ENCODE results near the gene XPO5.
A peak's percentile ranks its signal among the peaks of the same experiment; 100 is the strongest.

Gene XPO5

DNA sequence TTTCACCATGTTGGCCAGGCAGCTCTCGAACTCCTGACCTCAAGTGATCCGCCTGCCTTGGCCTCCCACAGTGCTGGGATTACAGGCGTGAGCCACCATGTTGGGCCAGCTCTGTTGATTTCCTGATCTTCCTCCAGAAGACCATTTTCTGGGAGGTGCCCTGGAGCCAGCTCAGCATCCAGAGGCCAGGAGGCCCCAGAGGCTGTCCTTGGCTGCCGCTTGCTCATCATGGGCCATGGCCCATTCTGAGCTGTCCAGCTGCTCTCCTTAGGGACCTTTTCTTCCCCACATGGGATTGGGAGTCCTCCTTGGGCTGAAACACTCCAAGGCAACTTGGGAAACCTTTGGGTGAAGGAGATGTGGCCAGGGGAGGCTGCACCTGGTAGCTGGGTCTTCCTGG, 81.1 kb downstream of the XPO5 start:
- no peak for DNase-seq

DNA sequence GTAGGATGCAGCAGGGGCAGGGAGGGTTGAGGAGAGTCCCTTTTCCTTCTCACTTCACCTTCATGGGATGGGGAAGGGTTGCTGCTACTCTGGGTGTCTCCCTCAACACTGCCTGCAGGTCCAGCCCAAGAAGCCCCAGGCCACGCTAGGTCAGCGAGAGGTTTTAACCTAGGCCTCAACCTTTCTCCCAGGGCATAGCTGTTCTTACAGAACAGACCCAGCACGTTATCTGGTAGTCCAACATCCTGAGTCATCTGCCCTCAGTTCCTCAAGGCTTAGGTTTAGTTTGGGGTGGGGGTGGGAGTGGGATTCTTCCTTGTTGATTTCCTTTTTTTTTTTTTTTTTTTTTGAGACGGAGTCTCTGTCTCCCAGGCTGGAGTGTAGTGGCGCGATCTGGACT, 81.5 kb downstream of the XPO5 start:
- no peak for DNase-seq

DNA sequence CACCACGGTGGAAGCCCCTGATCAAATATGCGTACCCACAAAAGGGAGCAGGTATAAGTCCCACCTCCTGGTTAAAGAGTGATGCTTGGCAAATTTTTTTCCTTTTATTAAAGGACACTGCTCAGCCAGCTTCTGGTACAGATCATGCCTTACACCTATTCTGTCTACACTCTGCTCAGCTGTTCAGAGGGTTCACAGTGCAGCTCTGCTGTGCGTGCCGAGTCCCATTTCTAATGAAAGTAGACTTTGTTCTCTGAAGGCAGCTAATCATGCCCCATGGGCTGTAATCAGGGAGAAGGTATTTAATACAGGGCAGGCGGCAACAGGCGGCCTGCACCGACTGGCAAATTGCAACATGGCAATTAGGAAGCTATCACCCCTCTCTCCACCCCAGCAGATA, 82.0 kb downstream of the XPO5 start:
- no peak for DNase-seq

DNA sequence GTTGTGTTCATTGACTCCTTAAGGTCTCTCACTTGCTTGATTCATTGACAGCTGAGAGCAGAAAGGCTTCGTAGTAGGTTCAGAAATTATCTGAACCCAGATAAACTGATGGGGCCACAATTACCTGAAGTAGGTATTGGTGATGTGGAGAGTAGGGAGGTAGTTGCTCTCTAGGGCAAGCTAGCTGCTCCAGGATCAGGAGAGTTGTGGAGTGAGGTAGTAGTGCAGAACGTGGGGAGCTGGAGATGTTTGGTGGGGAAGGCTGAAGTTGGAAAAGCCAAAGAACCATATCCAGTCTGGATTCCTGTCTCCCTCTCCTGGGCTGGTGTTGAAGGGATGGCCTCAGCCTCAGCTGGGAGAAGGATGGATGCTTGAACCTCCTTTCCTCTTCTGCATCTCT, 82.6 kb downstream of the XPO5 start:
- no peak for DNase-seq

DNA sequence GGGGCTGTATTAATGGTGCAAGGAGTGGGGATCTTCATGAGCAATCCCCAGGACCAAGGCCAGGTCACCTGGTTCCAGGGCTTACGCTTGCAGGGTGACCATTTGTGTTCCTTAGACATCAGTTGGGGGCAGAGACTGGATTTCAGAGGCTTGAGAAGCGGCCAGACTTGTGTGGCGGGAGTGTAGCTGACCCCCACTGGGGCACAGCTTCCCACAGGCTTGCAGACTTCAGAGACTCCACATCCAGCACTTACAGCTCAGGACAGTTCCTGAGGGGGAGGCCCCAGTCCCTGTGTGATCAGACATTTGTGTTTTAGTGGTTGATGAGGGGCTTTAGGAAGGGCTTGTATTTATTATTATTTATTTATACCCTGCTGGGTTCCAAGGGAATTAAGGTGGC, 83.2 kb downstream of the XPO5 start:
- peak; percentile 34 for DNase-seq

DNA sequence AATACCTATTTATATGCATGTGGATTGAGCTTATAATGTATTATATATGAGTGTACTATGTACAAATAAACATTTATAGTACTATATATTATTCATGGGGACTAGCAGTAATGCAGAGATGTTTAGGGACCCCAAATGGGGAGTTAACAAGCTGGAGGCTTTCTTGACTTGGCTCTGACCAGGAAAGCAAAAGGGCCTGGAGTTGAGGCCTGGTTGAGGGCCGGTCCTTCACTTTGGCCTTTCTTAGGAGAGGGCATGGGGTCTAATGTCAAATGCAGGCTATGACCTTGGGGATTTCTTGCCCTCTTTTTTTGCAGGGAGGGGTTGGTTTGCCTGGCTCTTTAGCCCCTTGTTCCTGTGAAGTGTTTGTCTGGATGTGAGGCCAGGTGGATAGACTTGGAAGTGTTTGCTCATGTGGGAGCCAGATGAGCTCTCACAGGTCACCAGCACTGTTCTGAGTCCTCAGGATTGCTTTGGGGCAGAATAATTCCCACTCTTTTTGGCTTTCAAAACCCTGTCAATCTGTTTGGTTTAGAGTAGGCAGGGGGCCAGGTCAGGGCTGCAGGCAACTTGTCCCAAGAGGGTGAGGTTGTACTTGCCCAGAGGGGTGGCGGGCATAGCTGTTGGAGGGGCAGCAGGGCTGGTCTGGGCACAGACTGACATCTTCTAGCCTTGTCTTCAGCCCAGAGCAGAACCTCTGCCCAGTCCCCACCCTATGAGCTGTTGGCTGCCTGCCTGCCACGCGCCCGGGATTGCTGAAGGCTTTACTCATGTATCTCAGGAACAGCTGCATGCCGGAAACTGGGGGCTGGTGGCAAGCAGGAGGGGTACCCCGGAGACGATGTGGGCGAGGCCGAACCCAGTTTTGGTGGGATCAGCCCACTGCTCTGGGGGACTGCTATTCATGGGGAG, 83.8 kb downstream of the XPO5 start:
- peak; percentile 74 for DNase-seq

DNA sequence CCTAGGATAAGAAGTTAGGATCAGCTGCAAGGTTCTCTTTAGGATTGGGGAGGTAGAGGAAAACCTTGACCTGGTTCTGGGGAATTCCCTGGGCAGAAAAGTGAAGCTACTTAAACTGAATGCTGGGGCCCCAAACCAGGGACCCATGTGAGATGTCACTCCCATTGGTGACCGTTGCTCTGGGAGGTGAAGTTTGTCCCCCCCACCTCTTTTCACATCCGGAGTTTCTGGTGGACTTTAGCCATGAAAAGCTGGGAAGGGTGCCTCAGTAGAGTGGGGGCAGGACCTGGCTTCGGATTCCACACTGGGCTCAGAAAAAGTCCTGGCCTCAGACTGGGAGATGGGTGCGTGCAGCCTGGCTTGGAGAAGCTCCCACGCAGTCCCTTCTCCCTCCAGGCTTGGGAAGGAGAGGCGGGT, 85.3 kb downstream of the XPO5 start:
- no peak for DNase-seq

DNA sequence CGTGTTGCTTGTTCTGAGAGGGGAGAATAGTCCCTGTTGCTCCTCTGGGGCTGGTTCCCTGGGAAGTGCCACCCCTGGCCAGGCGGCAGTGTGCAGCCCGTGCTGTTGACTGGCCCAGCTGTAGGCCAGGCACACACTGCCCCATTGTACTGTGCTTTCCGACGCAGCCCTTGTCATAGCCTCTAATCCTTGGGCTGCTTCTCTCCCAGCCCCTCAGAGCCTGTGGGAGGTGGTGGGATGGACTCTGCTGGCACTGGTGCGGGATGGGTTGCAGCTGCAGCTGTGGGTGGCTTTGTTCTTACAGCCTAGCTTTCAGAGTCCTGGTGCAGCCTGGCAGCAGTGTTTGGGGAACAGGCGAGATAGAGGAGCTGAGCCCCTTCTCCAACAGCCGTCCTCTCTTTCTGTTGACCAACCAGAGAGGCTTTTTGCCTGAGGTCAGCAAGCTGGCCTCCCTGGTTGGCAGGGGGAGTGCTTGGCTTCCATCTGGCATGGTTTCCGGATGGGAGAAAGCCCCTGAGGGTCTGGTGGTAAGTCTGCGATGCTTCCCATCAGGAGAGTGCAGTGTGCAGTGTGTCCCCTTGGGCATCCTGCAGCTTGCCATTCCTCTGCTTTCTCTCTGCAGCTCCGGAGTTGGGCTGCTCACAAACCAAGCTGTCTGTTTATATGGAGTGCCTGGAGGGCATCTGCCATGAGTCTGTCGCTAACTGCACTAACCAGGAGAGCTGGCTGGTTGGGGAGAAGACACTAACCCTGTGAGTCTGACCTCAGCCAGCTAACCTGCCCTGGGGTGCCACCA, 86.4 kb downstream of the XPO5 start:
- DNase-seq: no peak

DNA sequence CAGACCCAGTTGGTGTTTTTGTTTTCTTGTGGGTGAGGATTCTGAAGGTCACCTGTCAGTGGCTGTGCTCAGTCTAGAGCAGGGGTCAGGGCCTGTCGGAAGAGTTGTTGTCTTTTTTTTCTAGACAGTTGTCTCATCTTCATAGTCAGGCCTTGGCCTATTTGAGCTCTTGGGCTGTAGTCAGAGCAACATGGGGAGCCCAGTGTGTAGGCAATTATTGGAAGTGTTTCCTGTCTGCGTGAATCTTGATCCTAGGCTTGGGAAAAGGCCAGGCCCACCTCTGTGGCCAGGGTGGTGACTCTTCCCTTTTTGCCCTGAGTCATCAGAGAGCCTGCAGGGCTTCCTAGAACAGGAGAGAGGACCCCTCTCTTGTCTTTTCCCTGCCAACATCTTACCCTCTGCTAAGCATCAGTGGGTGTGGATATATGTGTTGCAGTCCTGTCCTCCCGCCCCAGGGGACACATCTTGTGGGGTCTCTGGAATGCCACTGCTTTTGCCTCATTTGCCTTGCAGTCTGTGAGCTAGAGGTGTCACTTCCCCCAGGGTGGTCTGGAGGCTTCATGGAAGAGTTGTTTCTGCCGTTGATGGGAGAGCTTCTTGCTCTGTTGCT, 87.1 kb downstream of the XPO5 start:
- peak; percentile 44 for DNase-seq

DNA sequence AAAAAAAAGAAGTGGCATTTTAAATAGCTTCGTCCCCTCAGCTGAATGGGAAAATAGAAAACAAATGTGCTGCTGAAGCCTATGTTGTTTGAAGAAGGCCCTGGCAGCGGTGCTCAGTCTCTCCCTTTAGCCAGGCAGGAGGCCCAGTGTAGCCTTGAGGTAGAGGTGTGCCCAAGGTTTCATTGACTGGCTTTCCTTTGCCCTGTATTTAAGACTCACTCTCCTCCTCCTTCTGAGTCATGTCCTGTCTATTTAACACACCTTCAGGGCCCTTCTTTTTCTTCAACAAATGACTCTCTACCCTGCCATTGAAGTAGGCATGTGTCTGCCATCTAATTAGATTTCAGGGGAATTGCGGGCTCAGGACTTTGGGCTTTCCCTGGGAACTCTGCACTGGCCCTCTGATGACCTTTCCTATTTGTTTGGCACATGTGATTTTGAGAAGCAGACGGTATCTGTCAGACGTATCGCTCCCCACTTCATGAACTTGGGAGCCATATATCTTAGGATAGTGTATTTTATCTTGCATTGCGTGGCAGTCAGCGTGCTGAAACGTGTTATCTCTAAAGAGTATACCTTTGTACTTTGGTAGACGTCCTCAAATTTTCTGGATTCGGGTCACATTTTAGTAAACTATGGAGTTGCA, 94.1 kb downstream of the XPO5 start:
- no peak for DNase-seq

DNA sequence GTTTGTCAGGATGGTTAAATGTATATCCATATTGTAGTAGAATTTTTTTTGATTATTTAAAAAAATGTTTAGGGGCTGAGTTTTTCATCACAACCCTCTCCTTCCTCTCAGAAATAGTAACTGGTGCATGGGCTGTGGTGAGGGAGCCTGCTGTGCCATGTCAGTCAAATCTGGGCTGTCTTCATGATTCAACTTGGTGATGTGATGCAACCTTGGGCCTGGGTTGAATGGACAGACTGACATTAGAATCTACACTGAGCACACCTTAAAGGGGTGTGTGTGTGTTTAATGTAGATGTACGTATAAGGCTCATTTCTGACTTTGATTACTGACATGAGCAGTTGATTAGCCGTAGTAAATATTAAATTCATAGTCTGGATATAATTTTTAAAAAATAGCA, 94.8 kb downstream of the XPO5 start:
- peak; percentile 30 for DNase-seq

DNA sequence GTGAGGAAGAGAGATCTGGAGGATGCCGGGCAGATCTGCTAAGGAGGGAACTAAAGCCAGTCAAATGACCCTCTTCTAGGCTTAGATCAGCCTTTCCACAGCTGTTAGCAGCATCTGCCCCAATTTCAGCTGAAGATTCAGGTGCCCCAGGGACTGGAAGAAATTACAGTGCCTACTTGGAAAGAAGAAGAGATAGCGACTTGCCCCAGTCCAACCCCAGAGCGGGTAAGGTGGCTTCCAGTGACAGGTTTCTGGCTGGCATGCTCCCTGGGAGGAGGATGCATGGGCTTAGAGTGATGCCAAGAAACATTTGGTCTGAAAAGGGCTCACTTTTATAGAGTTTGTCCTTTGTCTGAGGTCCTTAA, 97.8 kb downstream of the XPO5 start:
- no peak for DNase-seq

DNA sequence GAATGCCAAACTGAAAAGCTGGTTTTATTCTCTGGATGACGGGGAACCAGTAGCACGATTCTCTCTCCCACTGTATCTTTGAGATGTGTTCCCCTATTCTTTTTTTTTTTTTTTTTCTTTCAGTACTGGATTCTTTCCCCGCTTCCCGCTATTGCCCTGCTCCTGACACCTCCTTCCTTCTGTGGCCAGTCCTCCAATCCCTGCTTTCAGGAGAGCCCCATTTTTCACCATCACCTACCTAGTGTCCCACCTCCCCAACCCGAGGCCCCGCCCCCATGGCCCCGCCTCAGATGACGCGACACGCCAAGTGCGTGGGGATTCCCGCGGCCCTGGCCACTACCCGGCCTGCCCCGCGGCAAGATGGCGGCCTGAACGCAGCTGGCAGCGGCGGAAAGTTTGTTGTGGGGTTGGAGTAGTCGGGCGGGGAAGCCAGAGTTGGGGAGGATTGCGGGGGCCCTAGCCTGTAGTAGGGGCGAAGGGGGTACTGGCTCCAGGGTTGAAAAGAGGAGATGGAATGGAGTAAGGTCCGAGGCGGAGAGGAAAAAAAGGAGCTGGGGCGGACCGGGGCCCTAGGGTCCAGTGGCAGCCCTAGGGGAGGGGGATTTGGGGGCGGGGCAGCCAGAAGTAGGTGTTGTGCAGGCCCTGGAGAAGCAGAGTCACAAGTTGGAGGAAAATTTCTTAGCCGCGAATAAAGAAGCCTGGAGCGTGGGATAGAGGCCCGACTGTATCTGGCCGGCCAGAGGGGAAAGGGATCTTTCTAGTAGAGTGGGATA, 98.4 kb downstream of the XPO5 start, which contains the start of gene TJAP1:
TJAP1 (plus strand) TSS at position 336 of the 773 bp plus-strand sequence. CDS start 21,432 bp downstream, outside the sequence.
- peak; percentile 87 for DNase-seq

DNA sequence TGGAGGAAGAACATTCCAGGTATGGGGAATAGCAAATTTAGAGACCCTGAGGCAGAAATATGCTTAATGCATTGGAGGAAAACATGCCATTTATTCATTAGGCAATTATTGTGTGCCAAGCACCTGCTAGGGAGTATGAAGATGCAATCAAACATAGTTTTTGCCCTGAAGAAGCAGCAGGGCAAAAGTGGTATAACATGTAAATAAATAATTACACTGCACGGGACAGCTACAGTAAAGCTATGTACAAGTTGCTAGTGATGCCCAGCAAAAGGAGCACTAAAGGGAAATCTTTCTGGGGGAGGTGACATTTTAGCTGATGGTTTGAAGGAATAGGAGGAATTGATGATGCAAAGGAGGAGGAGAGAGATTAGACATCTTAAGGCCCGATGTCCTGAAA, 99.1 kb downstream of the XPO5 start:
- DNase-seq: no peak

DNA sequence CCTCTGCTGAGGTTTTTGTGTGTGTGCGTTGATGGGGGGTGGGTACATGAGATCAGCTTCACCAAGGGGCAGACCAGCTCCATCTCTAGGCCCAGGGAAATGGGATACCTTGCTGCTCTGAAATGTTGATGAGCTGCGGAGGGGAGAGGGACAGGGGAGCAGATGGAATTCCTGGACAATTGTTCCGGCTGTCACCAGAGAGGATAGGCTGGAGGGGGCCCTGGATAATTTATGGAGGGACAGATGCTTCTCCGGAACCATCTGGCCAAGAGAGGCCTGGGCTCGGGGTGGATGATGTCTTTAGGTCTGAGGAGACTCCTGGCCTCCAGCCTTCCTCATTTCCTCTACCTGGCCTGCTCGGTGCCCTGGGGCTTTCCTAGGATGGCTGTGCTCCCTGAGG, 100.3 kb downstream of the XPO5 start:
- no peak for DNase-seq

DNA sequence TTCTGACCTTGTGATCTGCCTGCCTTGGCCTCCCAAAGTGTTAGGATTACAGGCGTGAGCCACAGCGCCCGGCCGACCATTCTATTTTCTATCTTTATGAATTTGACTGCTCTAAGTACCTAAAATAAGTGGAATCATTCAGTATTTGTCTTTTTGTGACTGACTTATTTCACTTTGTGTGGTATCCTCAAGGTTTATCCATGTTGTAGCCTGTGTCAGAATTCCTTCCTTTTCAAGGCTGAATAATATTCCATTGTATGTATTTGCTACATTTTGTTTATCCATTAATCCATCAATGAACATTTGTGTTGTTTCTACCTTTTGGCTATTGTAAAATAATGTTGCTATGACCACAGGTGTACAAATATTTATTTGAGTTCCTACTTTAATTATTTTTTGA, 103.3 kb downstream of the XPO5 start:
- DNase-seq: no peak

Data from fibroblast of upper back skin (primary cell).